ENCODE results near the gene PRG2. TPM values are rescaled to one million over a fixed set of nuclear protein-coding genes. Genes with fewer than 3 reads are reported as not detected.

The PRG2 gene
- total RNA-seq, 1 donor from 2014 or later = not detected

GRCh38 chr11:57410287-57410686 is 19.8 kb upstream of the PRG2 start:
- ATAC-seq (no peak), DNase-seq (no peak)
- peaks cover 10% of the 10 kb centered on the region for H3K4me1 ChIP-seq
- H3K27me3 ChIP-seq (ENCODE audit: low read depth) = no peaks in the 10 kb centered on the region
- TF ChIP-seq CTCF (IDR thresholded peaks at IDR 0.05) = no peak
- intact Hi-C loops (cut with DNase I) = no loop called here
- H3K4me3 ChIP-seq = no peak overlapping the region
- H3K36me3 ChIP-seq = peaks cover 87% of the 10 kb centered on the region
- no peak overlapping the region for H3K27ac ChIP-seq
- no peaks in the 10 kb centered on the region for H3K9me3 ChIP-seq

- no peak overlapping the region for H3K27ac ChIP-seq
- H3K4me3 ChIP-seq = no peak overlapping the region
- no peak for DNase-seq
- no peaks in the 10 kb centered on the region for H3K27me3 ChIP-seq (ENCODE audit: low read depth)
- intact Hi-C loops (cut with DNase I) = no loop called here
- TF ChIP-seq CTCF (IDR thresholded peaks at IDR 0.05) = no peak
- no peaks in the 10 kb centered on the region for H3K9me3 ChIP-seq
- H3K36me3 ChIP-seq = peaks cover 80% of the 10 kb centered on the region
- H3K4me1 ChIP-seq = peaks cover 10% of the 10 kb centered on the region
- ATAC-seq = no peak
These were observed 19.1 kb upstream of the PRG2 start for GRCh38 chr11:57409321-57410100.

DNA sequence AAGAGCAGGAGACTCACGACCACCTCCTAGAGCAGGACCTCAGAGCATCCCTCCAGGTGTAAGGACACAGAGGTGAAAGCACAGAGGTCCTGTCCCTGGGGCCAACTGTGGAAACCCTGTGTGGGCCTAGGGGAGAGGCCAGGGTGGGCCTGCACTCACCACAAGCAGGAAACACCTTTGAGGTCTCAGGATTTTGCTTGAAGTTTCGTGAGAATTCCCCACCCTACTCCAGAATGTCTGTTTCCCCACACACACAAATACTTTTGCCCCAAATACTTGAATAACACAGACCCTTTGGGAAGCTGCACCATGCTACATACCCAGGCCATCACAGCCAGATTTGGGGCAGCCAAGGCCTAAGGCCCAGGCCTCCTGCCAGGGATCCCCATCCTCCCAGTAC is 18.3 kb upstream of the PRG2 start:
- Histone ChIP-seq H3K36me3 (peaks cover 72% of the 10 kb centered on the region), H3K4me3 (no peak overlapping the region), H3K27ac (no peak overlapping the region), H3K27me3 (ENCODE audit: low read depth) (no peaks in the 10 kb centered on the region), H3K9me3 (no peaks in the 10 kb centered on the region), H3K4me1 (peaks cover 10% of the 10 kb centered on the region)
- DNase-seq (no peak), ATAC-seq (no peak)
- intact Hi-C loops (cut with DNase I) = no loop called here
- TF ChIP-seq CTCF (IDR thresholded peaks at IDR 0.05) = no peak

- no peak for DNase-seq
- Histone ChIP-seq H3K36me3 (peaks cover 65% of the 10 kb centered on the region), H3K9me3 (no peaks in the 10 kb centered on the region), H3K4me3 (no peak overlapping the region), H3K4me1 (peaks cover 10% of the 10 kb centered on the region), H3K27me3 (ENCODE audit: low read depth) (no peaks in the 10 kb centered on the region), H3K27ac (no peak overlapping the region)
- no peak for TF ChIP-seq CTCF (IDR thresholded peaks at IDR 0.05)
- ATAC-seq = no peak
- intact Hi-C loops (cut with DNase I) = no loop called here
These were observed 17.6 kb upstream of the PRG2 start for GRCh38 chr11:57407941-57408475.

- intact Hi-C loops (cut with DNase I) = no loop called here
- H3K27ac ChIP-seq = peak overlapping the region; percentile 2
- H3K9me3 ChIP-seq = no peaks in the 10 kb centered on the region
- no peak overlapping the region for H3K4me3 ChIP-seq
- peaks cover 10% of the 10 kb centered on the region for H3K4me1 ChIP-seq
- TF ChIP-seq CTCF (IDR thresholded peaks at IDR 0.05) = no peak
- H3K36me3 ChIP-seq = peaks cover 57% of the 10 kb centered on the region
- no peak for ATAC-seq
- DNase-seq = no peak
- H3K27me3 ChIP-seq (ENCODE audit: low read depth) = no peaks in the 10 kb centered on the region
These were observed 16.8 kb upstream of the PRG2 start for GRCh38 chr11:57407010-57407920.
